C4-2B (cell line): ENCODE measurements around the gene BBIP1.

Source experiments
- ZFX ChIP-seq: fragments of 450-650 bp; IDR thresholded peaks from 2 replicates; pipeline ENCODE4 v1.6.1; 2017
- TF ChIP-seq, protein P1 (sequence below): fragments of 450-650 bp; conservative IDR thresholded peaks from 2 replicates; pipeline ENCODE4 v1.5.1; 2017; ENCODE audit warnings: mild to moderate bottlenecking

DNA sequence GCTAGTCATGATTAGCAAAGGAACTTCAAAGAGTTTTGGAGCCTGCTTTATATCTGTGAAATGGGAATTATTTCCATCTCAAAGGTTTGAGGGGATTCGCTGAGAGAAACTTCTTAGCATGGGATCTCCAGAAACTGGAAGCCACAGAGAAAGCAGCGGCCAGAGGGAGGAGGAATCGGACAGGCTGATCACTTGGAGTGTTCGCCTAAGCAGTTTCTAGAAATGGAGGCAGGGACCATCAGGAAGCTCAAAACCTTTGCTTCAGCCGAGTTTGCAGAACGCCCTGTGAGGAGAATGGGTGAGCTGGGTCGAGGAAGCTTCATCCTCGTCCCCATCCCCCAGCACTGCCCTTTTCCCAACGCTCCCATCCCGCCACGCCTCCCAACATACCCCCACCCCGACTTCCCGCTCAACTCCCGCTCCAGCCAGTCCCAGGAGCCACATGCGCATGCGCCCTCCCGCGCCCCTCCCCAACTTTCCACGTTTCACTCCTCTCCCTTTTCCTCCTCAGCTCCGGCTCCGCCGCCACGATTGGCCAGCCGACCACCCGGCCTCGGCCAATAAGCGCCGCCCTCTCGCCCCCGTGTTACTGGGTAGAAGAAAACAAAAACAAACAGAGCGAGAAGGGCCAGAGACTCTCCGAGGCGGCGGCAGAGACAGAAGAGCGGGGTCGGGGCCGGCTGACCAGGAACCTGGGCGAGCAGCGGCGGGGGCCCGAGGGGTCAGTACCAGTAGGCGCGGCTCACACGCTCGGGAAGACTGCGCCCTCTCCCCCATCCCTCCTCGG lies 47.5 kb downstream of the BBIP1 start, which contains the start of gene PDCD4:
- TF ChIP-seq, protein P1, sequence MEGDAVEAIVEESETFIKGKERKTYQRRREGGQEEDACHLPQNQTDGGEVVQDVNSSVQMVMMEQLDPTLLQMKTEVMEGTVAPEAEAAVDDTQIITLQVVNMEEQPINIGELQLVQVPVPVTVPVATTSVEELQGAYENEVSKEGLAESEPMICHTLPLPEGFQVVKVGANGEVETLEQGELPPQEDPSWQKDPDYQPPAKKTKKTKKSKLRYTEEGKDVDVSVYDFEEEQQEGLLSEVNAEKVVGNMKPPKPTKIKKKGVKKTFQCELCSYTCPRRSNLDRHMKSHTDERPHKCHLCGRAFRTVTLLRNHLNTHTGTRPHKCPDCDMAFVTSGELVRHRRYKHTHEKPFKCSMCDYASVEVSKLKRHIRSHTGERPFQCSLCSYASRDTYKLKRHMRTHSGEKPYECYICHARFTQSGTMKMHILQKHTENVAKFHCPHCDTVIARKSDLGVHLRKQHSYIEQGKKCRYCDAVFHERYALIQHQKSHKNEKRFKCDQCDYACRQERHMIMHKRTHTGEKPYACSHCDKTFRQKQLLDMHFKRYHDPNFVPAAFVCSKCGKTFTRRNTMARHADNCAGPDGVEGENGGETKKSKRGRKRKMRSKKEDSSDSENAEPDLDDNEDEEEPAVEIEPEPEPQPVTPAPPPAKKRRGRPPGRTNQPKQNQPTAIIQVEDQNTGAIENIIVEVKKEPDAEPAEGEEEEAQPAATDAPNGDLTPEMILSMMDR = no peak
- TF ChIP-seq ZFX = no peak
